Loucy (cell line): Measurements from ENCODE around the gene KCNT1.

ENCODE experiments used
- EZH2phosphoT487 ChIP-seq: fragments of 200-600 bp; IDR thresholded peaks from 2 replicates; pipeline ENCODE4 v1.6.1; 2018; ENCODE audit warnings: antibody characterized with exemption, mild to moderate bottlenecking, moderate library complexity, borderline replicate concordance
- TF ChIP-seq, protein P1 (sequence below): fragments of 200-600 bp; sonication (generic); conservative IDR thresholded peaks from 2 replicates; pipeline ENCODE4 v1.5.1; 2014; ENCODE audit warnings: mild to moderate bottlenecking, antibody characterized with exemption, low read length

GRCh38 chr9:135663451-135663770 is 38.6 kb upstream of the KCNT1 start:
- TF ChIP-seq, protein P1, sequence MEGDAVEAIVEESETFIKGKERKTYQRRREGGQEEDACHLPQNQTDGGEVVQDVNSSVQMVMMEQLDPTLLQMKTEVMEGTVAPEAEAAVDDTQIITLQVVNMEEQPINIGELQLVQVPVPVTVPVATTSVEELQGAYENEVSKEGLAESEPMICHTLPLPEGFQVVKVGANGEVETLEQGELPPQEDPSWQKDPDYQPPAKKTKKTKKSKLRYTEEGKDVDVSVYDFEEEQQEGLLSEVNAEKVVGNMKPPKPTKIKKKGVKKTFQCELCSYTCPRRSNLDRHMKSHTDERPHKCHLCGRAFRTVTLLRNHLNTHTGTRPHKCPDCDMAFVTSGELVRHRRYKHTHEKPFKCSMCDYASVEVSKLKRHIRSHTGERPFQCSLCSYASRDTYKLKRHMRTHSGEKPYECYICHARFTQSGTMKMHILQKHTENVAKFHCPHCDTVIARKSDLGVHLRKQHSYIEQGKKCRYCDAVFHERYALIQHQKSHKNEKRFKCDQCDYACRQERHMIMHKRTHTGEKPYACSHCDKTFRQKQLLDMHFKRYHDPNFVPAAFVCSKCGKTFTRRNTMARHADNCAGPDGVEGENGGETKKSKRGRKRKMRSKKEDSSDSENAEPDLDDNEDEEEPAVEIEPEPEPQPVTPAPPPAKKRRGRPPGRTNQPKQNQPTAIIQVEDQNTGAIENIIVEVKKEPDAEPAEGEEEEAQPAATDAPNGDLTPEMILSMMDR = no peak
- TF ChIP-seq EZH2phosphoT487 = no peak
